SU-DHL-6 (cell line): Measurements from ENCODE around the gene KCNK15.

ENCODE experiments used
- H2AFZ ChIP-seq: fragments of 200-600 bp; sonication (generic); 2 replicates; pipeline ENCODE4 v1.6.1; 2014; ENCODE audit warnings: low read depth, mild to moderate bottlenecking, moderate library complexity, mixed read lengths, antibody characterized with exemption, low read length; ENCODE audit not compliant: severe bottlenecking
- H3F3A ChIP-seq: fragments of 200-600 bp; shearing (Covaris generic); 2 replicates; pipeline ENCODE4 v1.6.0; 2016; ENCODE audit warnings: antibody characterized with exemption, mild to moderate bottlenecking; ENCODE audit not compliant: insufficient read depth
- H3K27ac ChIP-seq: fragments of 200-600 bp; sonication (generic); 2 replicates; pipeline ENCODE4 v1.5.1; 2016; ENCODE audit warnings: low read depth, mild to moderate bottlenecking, low read length, moderate library complexity, mixed read lengths
- H3K27me3 ChIP-seq: fragments of 200-600 bp; sonication (generic), shearing (Covaris generic); 2 replicates; pipeline ENCODE4 v1.6.0; 2014; ENCODE audit warnings: mild to moderate bottlenecking, low read length
- H3K36me3 ChIP-seq: fragments of 200-600 bp; sonication (generic); 2 replicates; pipeline ENCODE4 v1.6.1; 2014; ENCODE audit warnings: mild to moderate bottlenecking, low read length, mixed read lengths
- H3K4me2 ChIP-seq: fragments of 300-600, 200-600 bp; shearing (Covaris generic), sonication (generic); 2 replicates; pipeline ENCODE4 v1.6.0; 2014; ENCODE audit warnings: low read length, low read depth, mild to moderate bottlenecking; ENCODE audit not compliant: poor library complexity, severe bottlenecking
- H3K4me3 ChIP-seq: fragments of 200-600 bp; sonication (generic); 2 replicates; pipeline ENCODE4 v1.5.1; 2014; ENCODE audit warnings: antibody characterized with exemption, low read length, mild to moderate bottlenecking, mixed read lengths; ENCODE audit not compliant: insufficient read depth, poor library complexity, severe bottlenecking
- H3K79me2 ChIP-seq: fragments of 200-600 bp; sonication (generic); 2 replicates; pipeline ENCODE4 v1.6.1; 2014; ENCODE audit warnings: mild to moderate bottlenecking, low read length, moderate library complexity; ENCODE audit not compliant: insufficient read depth
- H3K9ac ChIP-seq: fragments of 200-600 bp; sonication (generic); 2 replicates; pipeline ENCODE4 v1.7.0; 2014; ENCODE audit warnings: mild to moderate bottlenecking, low read length
- H3K9me2 ChIP-seq: fragments of 200-600 bp; sonication (generic); replicated peaks from 2 replicates; pipeline ENCODE4 v1.6.1; 2014; ENCODE audit warnings: low read length; ENCODE audit not compliant: insufficient read depth
- H3K9me3 ChIP-seq: fragments of 200-600 bp; sonication (generic); 2 replicates; pipeline ENCODE4 v1.6.1; 2014; ENCODE audit warnings: low read length, mixed read lengths; ENCODE audit not compliant: insufficient read depth
- H4K20me1 ChIP-seq: fragments of 200-600 bp; sonication (generic); 2 replicates; pipeline ENCODE4 v1.6.1; 2014; ENCODE audit warnings: low read depth, mild to moderate bottlenecking, antibody characterized with exemption, low read length, moderate library complexity, mixed read lengths
- EZH2phosphoT487 ChIP-seq: fragments of 200-600 bp; sonication (generic), shearing (Covaris generic); conservative IDR thresholded peaks from 2 replicates; pipeline ENCODE4 v1.6.1; 2018; ENCODE audit warnings: mild to moderate bottlenecking, antibody characterized with exemption, low read length, moderate library complexity, mixed read lengths
- TF ChIP-seq, protein P1 (sequence below): fragments of 200-600 bp; sonication (generic); IDR thresholded peaks from one replicate; pipeline ENCODE4 v1.5.1; 2017; ENCODE audit warnings: antibody characterized with exemption, mild to moderate bottlenecking, low read length, moderate library complexity; ENCODE audit not compliant: insufficient read depth, poor library complexity, severe bottlenecking

Gene KCNK15

DNA sequence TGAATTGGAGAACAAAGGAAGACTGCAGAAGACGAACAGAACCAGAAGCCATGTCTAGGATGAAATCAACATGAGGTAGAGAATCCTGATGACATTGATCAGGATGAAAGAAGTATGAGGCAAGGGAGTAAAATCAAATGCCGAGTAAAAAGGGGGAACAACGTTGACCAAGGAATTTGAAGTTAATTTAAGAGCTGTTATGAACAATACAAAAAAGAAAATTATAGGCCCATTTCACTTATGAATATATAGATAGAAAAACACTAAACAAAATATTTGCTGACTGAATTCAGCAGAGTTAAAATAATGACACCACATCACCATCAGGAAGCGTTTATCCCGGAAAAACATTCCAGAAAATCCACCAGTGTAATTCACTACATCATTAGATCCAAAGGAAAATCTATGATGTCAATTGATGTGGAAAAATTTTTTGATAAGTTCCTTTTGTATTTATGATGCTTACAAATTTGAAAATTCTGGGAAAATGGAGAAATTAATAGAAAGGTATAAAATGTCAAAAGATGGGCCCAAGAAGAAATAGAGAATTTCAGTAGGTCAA is 38.6 kb upstream of the KCNK15 start:
- H3K9ac ChIP-seq: no peak overlapping the region
- H3K4me3 ChIP-seq: no peak overlapping the region
- no peaks in the 10 kb centered on the region for H3K79me2 ChIP-seq
- H3K27me3 ChIP-seq: no peaks in the 10 kb centered on the region
- no peaks in the 10 kb centered on the region for H3K36me3 ChIP-seq
- TF ChIP-seq EZH2phosphoT487: no peak
- TF ChIP-seq, protein P1, sequence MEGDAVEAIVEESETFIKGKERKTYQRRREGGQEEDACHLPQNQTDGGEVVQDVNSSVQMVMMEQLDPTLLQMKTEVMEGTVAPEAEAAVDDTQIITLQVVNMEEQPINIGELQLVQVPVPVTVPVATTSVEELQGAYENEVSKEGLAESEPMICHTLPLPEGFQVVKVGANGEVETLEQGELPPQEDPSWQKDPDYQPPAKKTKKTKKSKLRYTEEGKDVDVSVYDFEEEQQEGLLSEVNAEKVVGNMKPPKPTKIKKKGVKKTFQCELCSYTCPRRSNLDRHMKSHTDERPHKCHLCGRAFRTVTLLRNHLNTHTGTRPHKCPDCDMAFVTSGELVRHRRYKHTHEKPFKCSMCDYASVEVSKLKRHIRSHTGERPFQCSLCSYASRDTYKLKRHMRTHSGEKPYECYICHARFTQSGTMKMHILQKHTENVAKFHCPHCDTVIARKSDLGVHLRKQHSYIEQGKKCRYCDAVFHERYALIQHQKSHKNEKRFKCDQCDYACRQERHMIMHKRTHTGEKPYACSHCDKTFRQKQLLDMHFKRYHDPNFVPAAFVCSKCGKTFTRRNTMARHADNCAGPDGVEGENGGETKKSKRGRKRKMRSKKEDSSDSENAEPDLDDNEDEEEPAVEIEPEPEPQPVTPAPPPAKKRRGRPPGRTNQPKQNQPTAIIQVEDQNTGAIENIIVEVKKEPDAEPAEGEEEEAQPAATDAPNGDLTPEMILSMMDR: no peak
- H3K9me2 ChIP-seq: no peaks in the 10 kb centered on the region
- no peaks in the 10 kb centered on the region for H4K20me1 ChIP-seq
- H3K27ac ChIP-seq: no peak overlapping the region
- H3K9me3 ChIP-seq: no peaks in the 10 kb centered on the region
- no peak overlapping the region for H3K4me2 ChIP-seq
- H3F3A ChIP-seq: no peaks in the 10 kb centered on the region
- no peak overlapping the region for H2AFZ ChIP-seq

DNA sequence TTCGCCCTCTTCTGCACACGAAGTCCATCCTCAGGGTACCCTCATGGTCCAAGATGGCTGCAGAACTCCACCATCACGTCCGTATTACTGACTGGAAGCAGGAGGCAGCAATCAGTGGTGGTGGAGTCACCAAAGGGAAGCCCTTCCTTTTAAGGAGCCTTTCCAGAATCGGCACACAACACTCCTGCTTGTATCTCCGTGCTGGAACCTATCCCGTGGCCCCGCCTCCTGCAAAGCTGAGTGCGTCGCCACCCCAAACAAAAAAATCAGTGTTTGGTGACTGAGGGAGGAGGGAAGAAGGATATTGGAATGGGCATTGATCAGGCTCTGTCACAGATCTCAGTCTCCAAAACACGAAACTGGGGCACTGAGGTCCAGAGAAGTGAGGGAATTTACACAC is 36.3 kb upstream of the KCNK15 start:
- TF ChIP-seq, protein P1: no peak
- no peak for TF ChIP-seq EZH2phosphoT487
- Histone ChIP-seq H3K4me2 (no peak overlapping the region), H4K20me1 (no peaks in the 10 kb centered on the region), H3K27ac (no peak overlapping the region), H3K79me2 (no peaks in the 10 kb centered on the region), H3K9ac (no peak overlapping the region), H3K4me3 (no peak overlapping the region), H3K27me3 (no peaks in the 10 kb centered on the region), H2AFZ (no peak overlapping the region), H3K36me3 (no peaks in the 10 kb centered on the region), H3F3A (no peaks in the 10 kb centered on the region), H3K9me2 (no peaks in the 10 kb centered on the region), H3K9me3 (no peaks in the 10 kb centered on the region)

DNA sequence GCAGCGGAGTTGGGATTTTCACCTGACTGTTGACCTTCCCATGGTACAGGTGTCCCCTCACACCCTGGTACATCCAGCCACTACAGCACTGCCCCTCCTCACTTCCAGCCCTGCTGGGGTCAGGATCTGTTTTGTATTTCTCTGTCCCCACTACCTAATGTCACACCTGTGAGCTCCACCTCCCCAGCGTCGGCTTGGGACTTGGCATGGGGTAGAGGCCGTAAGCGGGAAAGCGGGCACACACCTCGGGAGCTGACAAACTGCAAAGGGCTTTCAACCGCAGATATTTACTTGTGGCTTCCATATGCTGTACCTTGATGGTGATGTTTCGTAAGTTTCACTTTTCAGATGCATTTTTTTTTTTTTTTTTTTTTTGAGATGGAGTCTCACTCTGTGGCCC is 35.9 kb upstream of the KCNK15 start:
- H3K9me3 ChIP-seq: no peaks in the 10 kb centered on the region
- H2AFZ ChIP-seq: no peak overlapping the region
- H3K27ac ChIP-seq: no peak overlapping the region
- H3K79me2 ChIP-seq: no peaks in the 10 kb centered on the region
- H3K9ac ChIP-seq: no peak overlapping the region
- no peaks in the 10 kb centered on the region for H3F3A ChIP-seq
- H3K9me2 ChIP-seq: no peaks in the 10 kb centered on the region
- no peaks in the 10 kb centered on the region for H3K27me3 ChIP-seq
- TF ChIP-seq, protein P1: no peak
- TF ChIP-seq EZH2phosphoT487: no peak
- H3K4me3 ChIP-seq: no peak overlapping the region
- H3K4me2 ChIP-seq: no peak overlapping the region
- H4K20me1 ChIP-seq: no peaks in the 10 kb centered on the region
- H3K36me3 ChIP-seq: no peaks in the 10 kb centered on the region

DNA sequence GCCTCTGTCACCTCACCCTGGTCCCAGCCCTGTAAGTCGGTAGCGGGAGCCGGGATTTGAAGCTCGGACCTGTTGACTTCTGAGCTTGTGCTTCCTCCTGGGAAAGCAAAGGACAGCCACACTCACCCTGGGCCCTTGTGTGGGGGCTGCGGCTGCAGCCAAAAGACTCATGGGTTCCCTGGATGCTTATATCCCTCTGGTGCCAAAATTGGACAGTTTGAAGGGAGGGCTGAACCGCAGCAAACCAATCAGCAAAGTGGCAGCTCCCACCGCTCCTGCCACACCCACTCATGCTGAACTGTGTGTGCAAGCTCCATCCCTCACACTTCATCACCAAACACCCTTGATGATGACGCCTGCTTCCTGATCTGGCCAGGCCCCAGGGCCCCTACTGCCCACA is 34.4 kb upstream of the KCNK15 start:
- no peaks in the 10 kb centered on the region for H3K79me2 ChIP-seq
- H2AFZ ChIP-seq: no peak overlapping the region
- no peaks in the 10 kb centered on the region for H3F3A ChIP-seq
- no peak overlapping the region for H3K9ac ChIP-seq
- H3K9me2 ChIP-seq: no peaks in the 10 kb centered on the region
- no peak overlapping the region for H3K27ac ChIP-seq
- no peak overlapping the region for H3K4me3 ChIP-seq
- no peak overlapping the region for H3K4me2 ChIP-seq
- H3K36me3 ChIP-seq: no peaks in the 10 kb centered on the region
- no peaks in the 10 kb centered on the region for H3K9me3 ChIP-seq
- no peaks in the 10 kb centered on the region for H3K27me3 ChIP-seq
- no peaks in the 10 kb centered on the region for H4K20me1 ChIP-seq
- no peak for TF ChIP-seq EZH2phosphoT487
- TF ChIP-seq, protein P1: no peak
